Transverse colon (tissue), 4 donors: ENCODE results near the gene LPCAT3. TPM values are rescaled to one million over a fixed set of nuclear protein-coding genes. Genes with fewer than 3 reads are reported as not detected.
"Not testable (repeated sequence)": the region's sequence is repeated elsewhere in the genome, so short reads cannot be mapped to it uniquely, and the experiment has no call there.

ENCODE experiments used
- DNase-seq: peaks from one replicate; pipeline ENCODE4 v3.0.0-alpha.2; 2019
- H3K27ac ChIP-seq, 4 donors: fragments of 200-600 bp; sonication (generic); 2 replicates each; pipeline ENCODE4 v1.5.1; 2016 to 2018; ENCODE audit warnings: inconsistent platforms in 4 of 4
- H3K27me3 ChIP-seq: fragments of 200-600 bp; sonication (generic); 2 replicates; pipeline ENCODE4 v1.5.1; 2017; ENCODE audit warnings: inconsistent platforms
- H3K36me3 ChIP-seq, 4 donors: fragments of 200-600 bp; sonication (generic); 2 replicates each; pipeline ENCODE4 v1.5.1; 2017 to 2019; ENCODE audit warnings: inconsistent platforms in 4 of 4
- H3K4me1 ChIP-seq, 4 donors: fragments of 200-600 bp; sonication (generic); 2 replicates each; pipeline ENCODE4 v1.5.1; 2017 to 2020; ENCODE audit warnings: inconsistent platforms in 4 of 4
- H3K4me3 ChIP-seq, 4 donors: fragments of 200-600 bp; sonication (generic); 1 replicate in 1 of 4; 2 replicates in 3 of 4; pipeline versions ENCODE4 v1.5.1 to v1.6.1; 2017 to 2019; ENCODE audit warnings: inconsistent platforms in 4 of 4
- H3K9me3 ChIP-seq, 2 donors: fragments of 200-600 bp; sonication (generic); 2 replicates each; pipeline ENCODE4 v1.5.1; 2017 to 2019; ENCODE audit warnings: inconsistent platforms in 2 of 2
- CTCF ChIP-seq, 5 experiments: fragments of 200-600 bp in 3 of 5; fragments of 450-650 bp in 2 of 5; sonication (generic) in 3 of 5; IDR thresholded peaks; 1 replicate in 2 of 5; 2 replicates in 3 of 5; pipeline ENCODE4 v1.5.1; 2016 to 2017; ENCODE audit warnings: antibody characterized with exemption in 5 of 5, inconsistent platforms in 3 of 5, mild to moderate bottlenecking in 2 of 5, moderate library complexity in 1 of 5
- EP300 ChIP-seq: sonication (generic); formaldehyde crosslinking; IDR thresholded peaks from one replicate; pipeline ENCODE4 v1.6.1; 2017; ENCODE audit warnings: antibody characterized with exemption, low read depth
- POLR2A ChIP-seq: fragments of 450-650 bp; IDR thresholded peaks from one replicate; pipeline ENCODE4 v1.6.1; 2016; ENCODE audit warnings: antibody characterized with exemption, mild to moderate bottlenecking, moderate library complexity
- POLR2AphosphoS5 ChIP-seq, 3 donors: sonication (generic); formaldehyde crosslinking; IDR thresholded peaks; one replicate each; pipeline ENCODE4 v1.6.1; 2016; ENCODE audit warnings: antibody characterized with exemption in 3 of 3
- WGBS, 2 donors: methylation state at CpG; one replicate each; pipeline ENCODE4 v1.1.5; 2018; ENCODE audit warnings: low coverage in 1 of 2; 5-methylcytosine and 5-hydroxymethylcytosine counted together
- in situ Hi-C, 4 donors: fragments of 200-750 bp; cut with MboI; loops; one replicate each; pipeline versions ENCODE4 v1.15.0 to v1.15.1; 2017; ENCODE audit warnings: low sequenced_read_pairs in 3 of 4, low pct_ligation_motif_present in 1 of 4, low pct_unique_long_range_greater_than_20kb in 1 of 4
- intact Hi-C: fragments of 100-400 bp; cut with DNase I; formaldehyde crosslinking; loops from one replicate; pipeline ENCODE4 v1.15.1; 2023; ENCODE audit warnings: low total_unique reads
- total RNA-seq, 4 donors: library from RNA; depleted of rRNA; stranded (reverse); fragments of >200 nt; gene quantifications; one replicate each; pipeline ENCODE4 v1.1.0, GENCODE V29; 2016

The LPCAT3 gene
- total RNA-seq, 4 donors from 2014 or later: 56.1 to 271 (median 111) TPM

GRCh38 chr12:7059780-7060179, 41.5 kb upstream of the LPCAT3 start:
- in situ Hi-C loops: no loop called here
- H3K4me3 ChIP-seq: no peak overlapping the region
- 81 to 88% methylated on average over 4 of the region's 4 CpGs for WGBS, 2 donors

GRCh38 chr12:7058850-7059395, 40.6 kb upstream of the LPCAT3 start:
- Histone ChIP-seq H3K27me3 (no peaks in the 10 kb centered on the region), H3K36me3 (no peaks in the 10 kb centered on the region), H3K9me3 (no peaks in the 10 kb centered on the region), H3K4me1 (peaks cover 0 to 20% (median 8%) of the 10 kb centered on the region in 4 donors), H3K27ac (no peak overlapping the region), H3K4me3 (no peak overlapping the region)
- no peak for TF ChIP-seq POLR2A
- no peak for TF ChIP-seq CTCF (IDR thresholded peaks at IDR 0.05)
- TF ChIP-seq POLR2AphosphoS5 (IDR thresholded peaks at IDR 0.05): no peak
- no peak for TF ChIP-seq EP300
- 93 to 95% methylated on average over 6 to 9 of the region's 9 CpGs for WGBS, 2 donors
- in situ Hi-C loops (no loop called here), intact Hi-C loops (no loop called here)
- DNase-seq: no peak

More at GRCh38 chr12:7059780-7060179, 41.5 kb upstream of the LPCAT3 start:
- intact Hi-C loops: loop anchor here (2.0 kb wide), 2 partner anchors 33 to 49 kb away; partner anchors contain the start of genes C1R and C1RL
- H3K9me3 ChIP-seq: no peaks in the 10 kb centered on the region
- no peaks in the 10 kb centered on the region for H3K36me3 ChIP-seq
- H3K27ac ChIP-seq: peak overlapping the region; percentile 66 to 85 (median 78)
- TF ChIP-seq EP300 (no peak), CTCF (IDR thresholded peaks at IDR 0.05) (no peak), POLR2A (no peak), POLR2AphosphoS5 (IDR thresholded peaks at IDR 0.05) (no peak)
- H3K4me1 ChIP-seq: peaks cover 0 to 20% (median 8%) of the 10 kb centered on the region in 4 donors
- DNase-seq: no peak
- no peaks in the 10 kb centered on the region for H3K27me3 ChIP-seq

GRCh38 chr12:7058163-7058845, 40.0 kb upstream of the LPCAT3 start:
- in situ Hi-C loops: no loop called here
- no peak for DNase-seq
- H3K27ac ChIP-seq: no peak overlapping the region
- TF ChIP-seq EP300: no peak
- no peak for TF ChIP-seq CTCF (IDR thresholded peaks at IDR 0.05)
- no peak for TF ChIP-seq POLR2AphosphoS5 (IDR thresholded peaks at IDR 0.05)
- no peak for TF ChIP-seq POLR2A
- WGBS, 2 donors: 85% methylated on average over 3 of the region's 3 CpGs; no CpG with 5 or more reads in 1 of the 2 donors
- intact Hi-C loops: no loop called here
- H3K9me3 ChIP-seq: no peaks in the 10 kb centered on the region
- H3K27me3 ChIP-seq: peaks cover 2% of the 10 kb centered on the region
- H3K4me1 ChIP-seq: peaks cover 0 to 14% (median 8%) of the 10 kb centered on the region in 4 donors
- H3K4me3 ChIP-seq: no peak overlapping the region
- H3K36me3 ChIP-seq: no peaks in the 10 kb centered on the region

GRCh38 chr12:7055736-7056135, 37.5 kb upstream of the LPCAT3 start:
- whole genome bisulfite sequencing, 2 donors: 60 to 91% methylated on average over 2 of the region's 2 CpGs
- H3K4me3 ChIP-seq, H3K36me3 ChIP-seq, in situ Hi-C loops, DNase-seq, H3K27ac ChIP-seq, H3K9me3 ChIP-seq, H3K27me3 ChIP-seq, intact Hi-C loops, H3K4me1 ChIP-seq: not testable (repeated sequence)
